IMR-90 (cell line): ENCODE measurements around the gene WNT10A.

Experiments
- CEBPB ChIP-seq: IDR thresholded peaks from 2 replicates; pipeline ENCODE4 v1.6.1; 2012; ENCODE audit warnings: low read depth, low read length, improper control_type of control experiment
- CTCF ChIP-seq: conservative IDR thresholded peaks from 2 replicates; pipeline ENCODE4 v1.5.1; 2012; ENCODE audit warnings: mild to moderate bottlenecking, low read depth, low read length, improper control_type of control experiment
- MAFK ChIP-seq: IDR thresholded peaks from 2 replicates; pipeline ENCODE4 v1.6.1; 2012; ENCODE audit warnings: low read depth, low read length, improper control_type of control experiment
- MAZ ChIP-seq: IDR thresholded peaks from 2 replicates; pipeline ENCODE4 v1.6.1; 2012; ENCODE audit warnings: low read depth, mild to moderate bottlenecking, low read length, improper control_type of control experiment, moderate library complexity, borderline replicate concordance
- MXI1 ChIP-seq: IDR thresholded peaks from 2 replicates; pipeline ENCODE4 v1.6.1; 2012; ENCODE audit warnings: low read depth, mild to moderate bottlenecking, low read length, moderate library complexity, borderline replicate concordance
- POLR2A ChIP-seq: IDR thresholded peaks from 2 replicates; pipeline ENCODE4 v1.6.1; 2012; ENCODE audit warnings: mild to moderate bottlenecking, low read depth, low read length
- RAD21 ChIP-seq: IDR thresholded peaks from 2 replicates; pipeline ENCODE4 v1.6.1; 2012; ENCODE audit warnings: low read length, improper control_type of control experiment
- SMC3 ChIP-seq: fragments of 150-350 bp; IDR thresholded peaks from 2 replicates; pipeline ENCODE4 v1.6.1; 2016; ENCODE audit warnings: low read depth, mild to moderate bottlenecking, antibody characterized with exemption, low read length, moderate library complexity

GRCh38 chr2:218855305-218856166 is 25.1 kb upstream of the WNT10A start:
- TF ChIP-seq SMC3: no peak
- no peak for TF ChIP-seq POLR2A
- TF ChIP-seq CTCF: no peak
- TF ChIP-seq RAD21: no peak
- no peak for TF ChIP-seq MAFK
- no peak for TF ChIP-seq MAZ
- no peak for TF ChIP-seq MXI1
- TF ChIP-seq CEBPB: no peak
